GM19023 (cell line): ENCODE data around the gene MEIKIN.
"Not testable (repeated sequence)": the region's sequence is repeated elsewhere in the genome, so short reads cannot be mapped to it uniquely, and the experiment has no call there.

Source experiments
- ATAC-seq: cut with Tn5 transposase; IDR thresholded peaks from one replicate; pipeline ENCODE4 v1.9.1; 2021; ENCODE audit warnings: mild to moderate bottlenecking, moderate library complexity; ENCODE audit not compliant: unreplicated experiment

Gene MEIKIN

DNA sequence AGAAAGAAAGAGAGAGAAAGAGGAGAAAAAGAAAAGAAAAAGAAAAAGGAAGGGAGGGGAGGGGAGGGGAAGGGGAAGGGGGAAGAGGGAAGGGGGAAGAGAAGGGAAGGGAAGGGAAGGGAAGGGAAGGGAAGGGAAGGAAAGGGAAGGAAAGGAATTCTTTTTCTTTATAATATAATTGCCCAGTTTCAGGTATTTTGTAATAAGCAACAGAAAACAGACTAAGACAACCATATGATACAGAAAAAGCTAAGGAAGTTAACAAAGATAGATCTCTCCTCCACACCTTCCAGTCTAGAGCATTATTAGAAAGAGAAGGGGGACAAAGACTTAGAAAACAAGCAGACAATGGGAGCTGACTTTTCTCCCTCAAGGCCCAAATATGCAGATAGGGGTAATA is 31.0 kb downstream of the MEIKIN start:
- no peak for ATAC-seq

- no peak for ATAC-seq
These were observed 31.9 kb downstream of the MEIKIN start for GRCh38 chr5:131913603-131914002.

GRCh38 chr5:131906668-131907067 is 38.8 kb downstream of the MEIKIN start:
- no peak for ATAC-seq

- ATAC-seq: not testable (repeated sequence)
These were observed 43.2 kb downstream of the MEIKIN start for GRCh38 chr5:131902266-131902665.

- no peak for ATAC-seq
These were observed 45.8 kb downstream of the MEIKIN start for GRCh38 chr5:131899686-131900085.

DNA sequence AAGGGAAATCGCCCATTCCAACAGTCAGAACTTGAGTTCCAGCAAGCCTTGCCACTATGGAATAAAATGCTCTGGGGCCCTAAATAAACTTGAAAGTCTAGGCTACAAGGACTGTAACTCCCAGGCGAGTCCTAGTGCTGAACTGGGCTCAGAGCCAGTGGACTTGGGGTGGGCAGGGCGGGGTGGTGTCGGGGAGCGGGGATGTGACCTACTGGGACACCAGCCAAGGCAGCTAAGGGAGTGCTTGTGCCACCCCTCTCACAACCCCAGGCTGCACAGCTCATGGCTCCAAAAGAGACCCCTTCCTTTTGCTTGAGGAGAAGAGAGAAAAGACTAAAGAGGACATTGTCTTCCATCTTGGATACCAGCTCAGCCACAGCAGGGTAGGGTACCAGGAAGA is 61.5 kb downstream of the MEIKIN start:
- ATAC-seq: no peak

DNA sequence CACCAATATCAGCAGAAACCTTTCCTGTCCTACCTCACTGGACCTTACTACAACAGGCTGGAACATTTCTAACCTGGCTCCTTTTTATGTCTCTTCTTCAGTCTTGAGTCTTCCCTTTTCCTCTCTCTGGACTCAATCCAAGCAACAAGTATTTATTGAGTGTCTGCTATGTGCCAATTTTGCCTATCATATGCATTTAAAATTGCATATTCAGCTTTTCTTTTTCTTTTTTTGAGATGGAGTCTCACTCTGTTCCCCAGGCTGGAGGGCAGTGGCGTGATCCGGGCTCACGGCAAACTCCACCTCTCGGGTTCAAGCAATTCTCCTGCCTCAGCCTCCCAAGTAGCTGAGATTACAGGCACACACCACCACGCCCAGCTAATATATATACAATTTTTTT is 65.8 kb downstream of the MEIKIN start:
- no peak for ATAC-seq

GRCh38 chr5:131877873-131878272 is 67.6 kb downstream of the MEIKIN start:
- ATAC-seq: no peak

DNA sequence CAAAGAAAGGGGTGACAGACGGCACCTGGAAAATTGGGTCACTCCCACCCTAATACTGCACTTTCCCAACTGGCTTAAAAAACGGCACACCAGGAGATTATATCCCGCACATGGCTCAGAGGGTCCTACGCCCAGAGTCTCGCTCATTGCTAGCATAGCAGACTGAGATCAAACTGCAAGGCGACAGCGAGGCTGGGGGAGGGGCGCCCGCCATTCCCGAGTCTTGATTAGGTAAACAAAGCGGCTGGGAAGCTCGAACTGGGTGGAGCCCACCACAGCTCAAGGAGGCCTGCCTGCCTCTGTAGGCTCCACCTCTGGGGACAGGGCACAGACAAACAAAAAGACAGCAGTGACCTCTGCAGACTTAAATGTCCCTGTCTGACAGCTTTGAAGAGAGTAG is 74.2 kb downstream of the MEIKIN start:
- not testable (repeated sequence) for ATAC-seq

DNA sequence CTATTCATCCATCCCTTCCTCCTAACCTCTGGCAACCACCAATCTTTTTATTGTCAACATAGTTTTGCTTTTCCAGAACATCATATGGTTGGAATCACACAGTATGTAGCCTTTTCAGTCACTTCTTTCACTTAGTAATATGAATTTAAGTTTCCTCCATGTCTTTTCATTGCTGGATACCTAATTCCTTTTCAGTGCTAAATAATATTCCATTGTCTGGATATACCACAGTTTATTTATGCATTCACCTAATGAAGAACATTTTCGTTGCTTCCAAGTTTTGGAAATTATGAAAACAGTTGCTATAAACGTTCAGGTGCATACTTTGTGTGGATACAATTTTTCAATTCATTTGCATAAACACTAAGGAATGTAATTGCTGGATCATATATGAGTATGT is 77.9 kb downstream of the MEIKIN start:
- ATAC-seq: no peak

DNA sequence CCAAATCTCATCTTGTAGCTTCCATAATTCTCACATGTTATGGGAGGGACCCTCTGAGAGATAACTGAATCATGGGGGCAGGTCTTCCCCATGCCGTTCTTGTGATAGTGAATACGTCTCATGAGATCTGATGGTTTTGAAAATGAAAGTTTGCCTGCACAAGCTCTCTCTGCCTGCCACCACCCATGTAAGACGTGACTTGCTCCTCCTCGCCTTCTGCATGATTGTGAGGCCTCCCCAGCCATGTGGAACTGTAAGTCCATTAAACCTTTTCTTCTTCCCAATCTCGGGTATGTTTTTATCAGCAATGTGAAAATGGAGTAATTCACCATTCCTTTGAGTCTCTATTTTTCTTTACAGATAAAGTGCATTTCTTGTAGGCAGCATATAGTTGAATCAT is 81.8 kb downstream of the MEIKIN start:
- no peak for ATAC-seq

- ATAC-seq: no peak
These were observed 88.1 kb downstream of the MEIKIN start for GRCh38 chr5:131857388-131857787.

- no peak for ATAC-seq
These were observed 90.0 kb downstream of the MEIKIN start for GRCh38 chr5:131855452-131855851.

- no peak for ATAC-seq
These were observed 91.3 kb downstream of the MEIKIN start for GRCh38 chr5:131854134-131854533.

DNA sequence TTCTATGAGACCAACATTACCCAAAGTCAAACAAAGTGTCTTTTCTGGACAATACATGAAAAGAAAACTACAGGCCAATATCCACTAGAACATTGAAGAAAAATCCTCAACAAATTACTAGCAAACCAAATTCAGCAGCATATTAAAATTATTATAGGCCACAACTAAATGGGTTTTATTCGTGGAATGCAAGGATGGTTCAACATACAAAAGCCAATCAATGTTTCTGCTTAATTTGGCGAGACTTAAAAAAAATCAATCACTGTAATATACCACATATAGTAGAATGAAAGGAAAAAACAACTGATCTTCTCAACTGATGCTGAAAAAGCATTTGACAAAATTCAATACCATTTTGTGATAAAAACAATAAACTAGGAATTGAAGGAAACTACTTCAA is 96.8 kb downstream of the MEIKIN start:
- ATAC-seq: no peak

- ATAC-seq: no peak
These were observed 98.9 kb downstream of the MEIKIN start for GRCh38 chr5:131846536-131846935.

DNA sequence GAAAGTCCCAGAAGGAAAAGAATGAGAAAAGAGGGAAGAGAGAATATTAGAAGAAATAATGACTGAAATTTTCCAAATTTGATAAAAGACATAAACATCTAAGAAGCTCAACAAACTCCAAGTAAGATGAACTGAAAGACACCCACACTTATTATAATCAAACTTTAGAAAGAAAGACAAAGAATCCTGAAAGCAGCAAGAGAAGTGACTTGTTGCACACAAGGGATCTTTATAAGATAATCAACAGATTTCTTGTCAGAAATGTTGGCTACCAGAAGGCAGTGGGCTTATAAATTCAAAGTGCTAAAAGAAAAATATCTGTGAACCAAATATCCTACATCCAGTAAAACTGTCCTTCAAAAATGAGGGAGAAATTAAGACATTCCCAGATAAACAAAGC is 99.6 kb downstream of the MEIKIN start:
- ATAC-seq: no peak

GRCh38 chr5:131842971-131843370 is 102.5 kb downstream of the MEIKIN start:
- ATAC-seq: not testable (repeated sequence)

DNA sequence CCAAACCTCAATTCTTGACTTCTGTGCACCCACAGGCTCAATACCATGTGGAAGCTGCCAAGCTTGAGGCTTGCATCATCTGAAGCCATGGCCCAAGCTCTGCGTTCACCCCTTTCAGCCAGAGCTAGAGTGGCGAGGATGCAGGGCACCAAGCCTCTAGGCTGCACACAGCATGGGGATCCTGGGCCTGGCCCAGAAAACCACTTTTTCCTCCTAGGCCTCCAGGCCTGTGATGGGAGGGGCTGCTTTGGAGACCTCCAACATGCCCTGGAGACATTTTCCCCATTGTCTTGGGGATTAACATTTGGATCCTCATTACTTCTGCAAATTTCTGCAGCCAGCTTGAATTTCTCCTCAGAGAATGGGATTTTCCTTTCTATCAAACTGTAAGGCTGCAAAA is 112.8 kb downstream of the MEIKIN start:
- not testable (repeated sequence) for ATAC-seq

DNA sequence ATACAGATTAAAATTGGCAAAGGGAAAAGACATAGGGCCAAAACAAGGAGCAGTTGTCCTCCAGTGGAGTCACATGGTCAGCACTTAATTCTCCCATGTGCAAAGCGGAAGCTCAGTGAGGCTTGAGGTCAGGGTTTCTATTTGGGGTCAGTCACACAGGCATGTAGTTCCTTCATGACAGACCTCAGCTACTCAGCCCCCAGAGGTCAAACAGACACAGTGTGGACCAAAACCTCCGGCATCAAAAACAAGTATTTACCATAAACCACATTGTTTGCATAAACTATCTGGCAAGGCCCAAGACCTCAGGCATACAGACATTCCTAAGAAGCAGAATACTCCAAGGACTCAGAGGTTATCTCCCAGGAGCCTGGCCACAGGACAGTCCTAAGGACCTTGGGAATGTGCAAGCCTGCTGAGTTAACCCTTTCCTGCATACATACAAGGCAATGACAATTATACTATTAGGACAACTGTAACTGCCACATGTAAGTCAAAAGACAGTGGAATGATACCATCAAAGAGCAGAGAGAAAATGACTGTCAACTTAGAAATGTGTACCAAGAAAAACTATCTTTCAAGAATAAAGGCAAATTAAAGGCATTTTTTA is 120.0 kb downstream of the MEIKIN start:
- ATAC-seq: no peak

- no peak for ATAC-seq
These were observed 120.8 kb downstream of the MEIKIN start for GRCh38 chr5:131824631-131825030.

- ATAC-seq: no peak
These were observed 124.2 kb downstream of the MEIKIN start for GRCh38 chr5:131821221-131821620.

GRCh38 chr5:131818001-131818724 is 127.3 kb downstream of the MEIKIN start:
- no peak for ATAC-seq
